Measurements from ENCODE around the gene PDGFD.

The PDGFD gene

GRCh38 chr11:104092744-104093143 lies 71.2 kb downstream of the PDGFD start:
- no peak for ATAC-seq

GRCh38 chr11:104091281-104092096 lies 72.5 kb downstream of the PDGFD start:
- no peak for ATAC-seq

DNA sequence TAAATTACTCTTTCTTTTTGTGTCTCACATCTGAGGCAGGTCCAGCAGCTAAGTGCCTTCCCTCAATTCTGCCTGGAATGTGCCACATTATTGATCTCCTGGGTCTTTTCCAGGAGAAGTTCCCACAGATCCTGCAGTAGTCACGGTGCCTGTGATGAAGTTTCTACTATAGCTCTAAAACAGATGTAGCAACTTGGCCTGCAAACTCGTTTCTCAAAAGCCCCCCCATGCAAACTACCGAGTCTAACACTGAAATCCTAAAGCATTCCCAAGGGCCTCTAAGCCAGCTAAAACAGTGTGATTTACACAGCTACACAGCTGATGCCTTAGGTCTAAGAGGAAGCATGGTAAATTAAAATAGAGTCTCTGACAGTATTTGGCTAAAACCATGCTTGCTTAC lies 73.2 kb downstream of the PDGFD start:
- no peak for ATAC-seq

- no peak for ATAC-seq
Observed at GRCh38 chr11:104089481-104089880, 74.5 kb downstream of the PDGFD start.

- no peak for ATAC-seq
Observed at GRCh38 chr11:104086621-104087020, 77.3 kb downstream of the PDGFD start.

GRCh38 chr11:104078995-104079394 lies 85.0 kb downstream of the PDGFD start:
- no peak for ATAC-seq

DNA sequence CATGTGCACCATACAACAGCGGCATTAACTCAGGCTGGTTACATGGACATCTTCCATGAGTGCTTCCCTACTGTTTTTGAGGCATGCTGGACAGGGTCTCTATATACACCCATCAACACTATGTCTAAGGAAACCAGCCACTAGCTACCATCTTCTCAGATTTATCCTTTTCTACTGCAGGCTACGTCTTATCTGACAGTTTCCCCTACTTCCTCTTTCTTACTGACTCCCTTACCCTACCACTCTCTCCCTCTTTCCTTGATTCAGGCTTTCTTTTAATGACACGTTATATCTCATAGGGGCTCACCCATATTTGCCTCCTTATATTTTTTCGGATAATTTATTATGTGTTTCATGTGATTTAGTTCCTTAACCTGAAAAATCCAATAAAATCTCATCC lies 85.7 kb downstream of the PDGFD start:
- no peak for ATAC-seq

DNA sequence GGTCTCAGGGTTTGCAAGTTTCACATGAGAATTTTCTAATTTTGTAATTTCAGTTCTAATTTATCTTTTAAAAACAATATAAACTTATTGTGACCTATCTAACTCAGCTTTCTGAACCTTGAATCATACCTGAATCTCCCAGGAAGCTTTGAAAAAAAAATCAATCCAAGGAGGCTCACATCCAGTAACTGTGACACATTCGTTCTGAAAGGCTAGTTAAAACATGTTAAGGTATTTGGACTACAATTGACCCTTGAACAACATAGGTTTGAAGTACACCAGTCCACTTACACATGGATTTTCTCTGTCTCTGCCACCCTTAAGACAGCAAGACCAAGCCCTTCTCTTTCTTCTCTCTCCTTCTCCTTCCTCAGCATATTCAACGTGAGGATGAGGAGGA lies 87.5 kb downstream of the PDGFD start:
- ATAC-seq: no peak

GRCh38 chr11:104075706-104076105 lies 88.2 kb downstream of the PDGFD start:
- ATAC-seq: no peak

GRCh38 chr11:104075091-104075490 lies 88.9 kb downstream of the PDGFD start:
- no peak for ATAC-seq

GRCh38 chr11:104073950-104074705 lies 89.8 kb downstream of the PDGFD start:
- ATAC-seq: peak in 1 of 2 donors; percentile 32

DNA sequence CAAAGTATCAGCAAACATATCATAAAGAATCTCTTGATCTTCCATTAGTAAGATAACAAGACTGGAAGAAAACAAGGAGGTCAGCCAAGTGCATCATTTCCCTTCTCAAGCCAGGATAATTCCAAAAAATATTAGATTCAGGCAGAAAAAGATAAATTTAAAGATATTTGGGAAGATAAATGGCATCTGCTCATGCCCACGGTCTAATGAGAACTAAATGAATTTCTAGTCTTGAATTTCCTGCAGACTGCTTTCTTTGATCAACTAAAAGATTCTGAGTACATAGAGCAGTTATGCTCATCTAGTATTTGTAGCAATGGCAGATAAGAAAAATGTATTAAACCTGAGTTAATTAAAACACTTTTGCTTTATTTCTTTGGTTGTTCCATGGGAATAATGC lies 96.4 kb downstream of the PDGFD start:
- ATAC-seq: no peak

DNA sequence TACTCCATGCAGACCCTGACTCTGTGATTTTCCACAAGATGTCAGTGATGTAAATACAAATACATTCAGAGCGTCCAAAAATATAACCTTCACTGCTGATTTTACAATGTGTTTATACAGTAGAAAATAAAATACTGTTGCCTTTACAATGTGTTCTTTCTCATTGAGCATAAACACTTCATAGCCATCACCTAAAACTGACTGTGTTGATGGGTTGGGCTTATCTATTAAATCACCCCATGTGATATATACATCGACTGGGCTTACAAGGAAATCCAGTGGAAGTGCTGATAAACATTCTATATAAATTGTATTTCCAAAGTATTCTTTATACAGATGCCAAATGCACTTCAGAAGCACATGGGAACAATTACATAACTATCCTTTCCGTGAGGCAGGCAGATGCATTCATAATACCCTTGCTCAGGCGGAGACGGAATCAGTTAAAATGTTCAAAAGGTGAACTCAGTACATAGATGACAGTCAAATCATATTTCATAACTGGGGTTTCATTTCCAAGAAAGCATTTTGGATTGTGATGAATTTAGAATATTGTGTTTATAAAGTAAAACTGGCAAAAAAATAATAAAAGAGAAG lies 99.8 kb downstream of the PDGFD start:
- ATAC-seq: no peak

- no peak for ATAC-seq
Observed at GRCh38 chr11:104061853-104062521, 102.0 kb downstream of the PDGFD start.

DNA sequence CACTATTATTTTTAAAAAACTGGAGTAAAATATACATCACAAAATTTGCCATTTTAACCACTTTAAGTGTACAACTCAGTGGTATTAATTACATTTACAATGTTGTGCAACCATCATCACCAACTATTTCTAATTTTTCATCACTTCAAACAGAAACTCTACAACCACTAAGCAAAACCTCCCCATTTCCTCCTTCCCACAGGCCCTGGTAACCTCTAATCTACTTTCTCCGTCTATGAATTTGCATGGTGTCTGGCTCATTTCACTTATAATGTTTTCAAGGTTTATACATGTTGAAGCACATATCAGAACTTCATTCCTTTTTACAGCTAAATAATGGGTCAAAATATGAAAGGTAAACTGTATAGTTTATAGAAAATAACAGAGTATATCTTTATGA lies 103.1 kb downstream of the PDGFD start:
- ATAC-seq: no peak

DNA sequence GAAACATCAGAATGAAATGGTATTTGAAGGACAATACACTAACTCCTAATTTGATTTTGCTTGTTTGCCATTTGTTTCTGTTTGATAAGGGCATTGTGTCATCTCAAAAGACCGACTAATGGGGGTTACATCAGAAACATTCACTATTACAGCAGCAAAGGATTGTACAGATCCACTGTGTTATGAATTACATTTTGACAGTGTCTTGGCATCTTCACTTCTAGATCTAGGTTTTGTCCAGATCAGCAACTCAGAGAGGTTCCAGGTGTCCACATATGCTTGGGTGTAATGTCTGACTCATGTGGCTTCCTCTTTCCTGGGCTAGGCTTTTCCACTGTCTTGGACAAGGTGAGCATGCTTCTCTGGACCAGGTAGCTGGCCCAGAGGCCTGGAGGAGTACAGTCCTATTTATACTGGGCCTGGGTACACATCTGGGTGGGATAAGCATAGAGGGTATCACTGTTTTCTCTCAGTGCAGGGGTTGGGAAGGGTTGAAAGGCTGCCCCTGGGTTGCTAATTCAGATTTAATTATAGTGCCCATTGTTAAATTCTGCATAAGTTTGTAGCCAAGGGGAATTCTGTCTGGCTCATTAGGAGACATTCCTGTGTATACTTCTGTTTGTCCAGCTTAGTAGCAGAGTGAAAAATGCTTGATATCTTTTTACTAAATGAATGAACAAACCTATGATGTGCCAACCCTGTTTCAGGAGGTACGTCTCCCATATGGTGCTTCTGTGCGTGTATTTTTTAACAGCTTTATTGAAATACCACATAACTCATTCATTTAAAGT lies 103.7 kb downstream of the PDGFD start:
- ATAC-seq: no peak

DNA sequence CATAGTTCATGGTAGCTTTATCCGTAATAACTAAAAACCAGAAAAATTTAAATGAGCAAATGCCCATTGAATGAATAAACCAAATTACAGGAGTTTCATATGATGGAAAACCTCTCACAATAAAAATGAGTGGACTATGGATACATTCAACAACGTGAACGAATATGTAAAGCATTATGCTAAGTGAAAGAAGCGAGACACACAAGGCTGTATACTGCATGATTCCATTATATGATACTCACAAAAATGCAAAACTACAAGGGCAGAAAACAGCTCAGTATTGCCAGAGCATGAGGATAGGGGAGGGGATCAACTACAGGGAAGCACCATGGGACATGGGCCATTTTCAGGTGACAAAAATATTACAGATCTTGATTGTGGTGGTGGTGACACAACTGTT lies 105.3 kb downstream of the PDGFD start:
- ATAC-seq: no peak

DNA sequence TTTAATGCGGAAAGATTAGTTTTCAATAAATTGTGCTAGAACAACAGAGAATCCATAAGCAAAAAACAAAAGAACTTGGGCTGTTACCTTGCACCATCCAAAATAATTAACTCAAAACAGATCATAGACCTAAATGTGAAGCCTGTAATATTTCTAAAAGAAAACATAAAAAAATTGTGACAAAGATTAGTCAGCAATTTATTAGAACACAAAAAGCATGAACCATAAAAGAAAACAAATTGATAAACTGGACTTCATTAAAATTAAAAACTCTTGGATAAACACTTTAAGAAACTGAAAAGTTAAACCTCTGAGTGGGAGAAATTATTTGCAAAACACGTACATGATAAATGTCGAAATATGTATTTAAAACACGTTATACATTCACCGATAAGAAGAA lies 106.0 kb downstream of the PDGFD start:
- no peak for ATAC-seq

GRCh38 chr11:104055596-104055995 lies 108.4 kb downstream of the PDGFD start:
- no peak for ATAC-seq

GRCh38 chr11:104054911-104055529 lies 108.9 kb downstream of the PDGFD start:
- ATAC-seq: no peak

DNA sequence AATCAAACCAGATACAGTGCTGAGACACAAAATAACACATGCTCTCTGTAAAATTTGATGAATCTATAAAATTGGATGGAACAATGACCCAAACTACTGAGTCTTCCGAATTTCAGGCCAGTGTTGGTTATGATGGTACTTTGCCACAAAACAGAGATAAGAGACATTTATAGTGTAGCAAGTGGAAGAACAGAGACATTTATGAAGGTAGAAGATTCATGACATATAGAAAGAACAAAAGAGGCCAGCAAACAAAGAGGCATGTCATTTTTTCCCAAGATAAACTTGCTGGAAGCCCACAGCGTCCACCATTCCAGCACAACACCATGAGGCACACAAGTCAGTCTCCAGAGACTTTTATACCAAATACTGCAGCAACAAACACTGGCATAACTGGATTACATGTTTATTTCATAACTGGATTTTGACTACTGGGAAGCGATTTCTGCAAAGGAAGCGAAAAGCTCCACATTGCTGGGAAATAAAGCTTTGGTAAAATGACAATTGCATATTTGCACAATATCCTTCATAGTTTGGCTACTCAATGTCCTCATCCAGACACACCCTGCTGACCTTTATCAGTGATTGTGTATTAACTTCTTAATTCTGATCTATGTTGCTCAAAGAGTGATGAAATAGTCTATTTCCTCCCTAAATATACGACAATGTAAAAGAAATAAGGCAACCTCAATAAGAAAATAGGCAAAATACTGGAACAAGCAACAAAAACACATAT lies 110.0 kb downstream of the PDGFD start:
- ATAC-seq: no peak
